ENCODE measurements around the gene DNTTIP2. TPM values are rescaled to one million over a fixed set of nuclear protein-coding genes. Genes with fewer than 3 reads are reported as not detected.

The DNTTIP2 gene
- polyA plus RNA-seq, 1 donor from 2014 or later, result 43.8 TPM

DNA sequence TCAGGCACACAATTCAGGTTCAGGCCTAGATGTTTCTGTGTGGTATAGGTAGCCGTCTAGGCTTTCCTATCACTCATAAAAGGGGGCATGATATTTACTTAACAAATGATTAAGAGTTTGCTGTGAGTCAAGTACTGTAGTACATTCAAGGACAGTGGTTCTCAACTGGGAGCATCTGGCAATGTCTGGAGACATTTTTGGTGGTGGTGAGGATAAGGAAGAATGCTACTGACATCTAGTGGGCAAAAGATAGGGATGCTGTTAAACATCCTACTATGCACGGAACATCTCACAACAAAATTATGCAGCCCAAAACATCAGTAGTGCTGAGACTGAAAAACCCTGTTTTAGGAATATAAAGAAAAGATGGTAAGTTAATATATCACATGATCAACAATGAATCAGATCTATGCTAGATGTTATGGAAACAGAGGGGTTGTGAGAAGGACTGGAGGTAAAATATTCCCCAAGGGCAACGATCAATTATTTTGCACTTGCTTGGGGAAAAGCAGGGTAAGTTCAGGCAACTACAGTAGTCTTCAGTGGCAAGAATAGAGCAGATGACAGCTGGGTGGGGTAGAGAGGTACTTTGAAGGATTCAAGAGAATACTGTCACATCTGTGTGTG lies 4.9 kb downstream of the DNTTIP2 start:
- Histone ChIP-seq H3K27ac (ENCODE audit: low read length) (no peak overlapping the region), H3K4me2 (ENCODE audit: low read length) (no peak overlapping the region), H4K20me1 (ENCODE audit: insufficient read depth) (no peaks in the 10 kb centered on the region), H3K9ac (ENCODE audit: low read length) (no peak overlapping the region), H2AFZ (ENCODE audit: low read depth, low read length) (no peak overlapping the region), H3F3A (ENCODE audit: insufficient read depth, low read length, poor library complexity, severe bottlenecking) (no peaks in the 10 kb centered on the region), H3K9me3 (ENCODE audit: low read length) (no peaks in the 10 kb centered on the region), H3K36me3 (ENCODE audit: insufficient read depth, low read length) (peaks cover 17% of the 10 kb centered on the region), H3K4me3 (ENCODE audit: low read length) (no peak overlapping the region), H3K9me2 (ENCODE audit: insufficient read depth, low read length) (no peaks in the 10 kb centered on the region), H3K27me3 (ENCODE audit: insufficient read depth, low read depth, low read length) (no peaks in the 10 kb centered on the region), H3K79me2 (replicated peaks; ENCODE audit: insufficient read depth, low read length) (peaks cover 30% of the 10 kb centered on the region)
- TF ChIP-seq EZH2 (IDR thresholded peaks at IDR 0.05; ENCODE audit: borderline replicate concordance, insufficient read depth, low read length, poor library complexity, severe bottlenecking) (no peak), MXI1 (conservative IDR thresholded peaks at IDR 0.05; ENCODE audit: poor library complexity, severe bottlenecking) (no peak), EP300 (conservative IDR thresholded peaks at IDR 0.05; ENCODE audit: poor library complexity, severe bottlenecking) (no peak), TAF1 (IDR thresholded peaks at IDR 0.05; ENCODE audit: low read depth) (no peak), SMC3 (conservative IDR thresholded peaks at IDR 0.05; ENCODE audit: poor library complexity) (peak; percentile 82), POLR2AphosphoS5 (IDR thresholded peaks at IDR 0.05) (no peak), RAD21 (conservative IDR thresholded peaks at IDR 0.05) (peak; percentile 80)
- TF ChIP-seq, protein P1, sequence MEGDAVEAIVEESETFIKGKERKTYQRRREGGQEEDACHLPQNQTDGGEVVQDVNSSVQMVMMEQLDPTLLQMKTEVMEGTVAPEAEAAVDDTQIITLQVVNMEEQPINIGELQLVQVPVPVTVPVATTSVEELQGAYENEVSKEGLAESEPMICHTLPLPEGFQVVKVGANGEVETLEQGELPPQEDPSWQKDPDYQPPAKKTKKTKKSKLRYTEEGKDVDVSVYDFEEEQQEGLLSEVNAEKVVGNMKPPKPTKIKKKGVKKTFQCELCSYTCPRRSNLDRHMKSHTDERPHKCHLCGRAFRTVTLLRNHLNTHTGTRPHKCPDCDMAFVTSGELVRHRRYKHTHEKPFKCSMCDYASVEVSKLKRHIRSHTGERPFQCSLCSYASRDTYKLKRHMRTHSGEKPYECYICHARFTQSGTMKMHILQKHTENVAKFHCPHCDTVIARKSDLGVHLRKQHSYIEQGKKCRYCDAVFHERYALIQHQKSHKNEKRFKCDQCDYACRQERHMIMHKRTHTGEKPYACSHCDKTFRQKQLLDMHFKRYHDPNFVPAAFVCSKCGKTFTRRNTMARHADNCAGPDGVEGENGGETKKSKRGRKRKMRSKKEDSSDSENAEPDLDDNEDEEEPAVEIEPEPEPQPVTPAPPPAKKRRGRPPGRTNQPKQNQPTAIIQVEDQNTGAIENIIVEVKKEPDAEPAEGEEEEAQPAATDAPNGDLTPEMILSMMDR (IDR thresholded peaks at IDR 0.05; ENCODE audit: poor library complexity, severe bottlenecking), result peak; percentile 78
- TF ChIP-seq, protein P2, sequence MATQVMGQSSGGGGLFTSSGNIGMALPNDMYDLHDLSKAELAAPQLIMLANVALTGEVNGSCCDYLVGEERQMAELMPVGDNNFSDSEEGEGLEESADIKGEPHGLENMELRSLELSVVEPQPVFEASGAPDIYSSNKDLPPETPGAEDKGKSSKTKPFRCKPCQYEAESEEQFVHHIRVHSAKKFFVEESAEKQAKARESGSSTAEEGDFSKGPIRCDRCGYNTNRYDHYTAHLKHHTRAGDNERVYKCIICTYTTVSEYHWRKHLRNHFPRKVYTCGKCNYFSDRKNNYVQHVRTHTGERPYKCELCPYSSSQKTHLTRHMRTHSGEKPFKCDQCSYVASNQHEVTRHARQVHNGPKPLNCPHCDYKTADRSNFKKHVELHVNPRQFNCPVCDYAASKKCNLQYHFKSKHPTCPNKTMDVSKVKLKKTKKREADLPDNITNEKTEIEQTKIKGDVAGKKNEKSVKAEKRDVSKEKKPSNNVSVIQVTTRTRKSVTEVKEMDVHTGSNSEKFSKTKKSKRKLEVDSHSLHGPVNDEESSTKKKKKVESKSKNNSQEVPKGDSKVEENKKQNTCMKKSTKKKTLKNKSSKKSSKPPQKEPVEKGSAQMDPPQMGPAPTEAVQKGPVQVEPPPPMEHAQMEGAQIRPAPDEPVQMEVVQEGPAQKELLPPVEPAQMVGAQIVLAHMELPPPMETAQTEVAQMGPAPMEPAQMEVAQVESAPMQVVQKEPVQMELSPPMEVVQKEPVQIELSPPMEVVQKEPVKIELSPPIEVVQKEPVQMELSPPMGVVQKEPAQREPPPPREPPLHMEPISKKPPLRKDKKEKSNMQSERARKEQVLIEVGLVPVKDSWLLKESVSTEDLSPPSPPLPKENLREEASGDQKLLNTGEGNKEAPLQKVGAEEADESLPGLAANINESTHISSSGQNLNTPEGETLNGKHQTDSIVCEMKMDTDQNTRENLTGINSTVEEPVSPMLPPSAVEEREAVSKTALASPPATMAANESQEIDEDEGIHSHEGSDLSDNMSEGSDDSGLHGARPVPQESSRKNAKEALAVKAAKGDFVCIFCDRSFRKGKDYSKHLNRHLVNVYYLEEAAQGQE (IDR thresholded peaks at IDR 0.05; ENCODE audit: borderline replicate concordance), result no peak

DNA sequence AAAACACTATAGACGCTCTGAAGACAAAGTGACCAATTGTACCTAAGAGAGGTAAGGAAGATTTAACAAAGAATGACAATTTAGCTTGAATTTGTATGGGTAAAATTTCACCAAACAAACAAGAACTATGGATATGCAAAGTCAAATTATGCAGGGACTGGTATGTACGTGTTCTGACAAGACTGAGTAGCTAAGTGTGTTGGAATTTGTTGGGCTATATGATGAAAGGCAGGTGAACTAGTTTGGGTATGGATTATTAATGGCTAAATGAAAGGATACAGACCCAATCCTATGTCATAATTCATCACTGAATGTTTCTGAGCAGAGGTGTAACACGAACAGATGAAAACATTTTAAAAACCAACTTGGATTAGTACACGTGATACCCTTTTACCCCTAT lies 7.6 kb downstream of the DNTTIP2 start:
- H3K27me3 ChIP-seq (ENCODE audit: insufficient read depth, low read depth, low read length), result no peaks in the 10 kb centered on the region
- no peak overlapping the region for H3K27ac ChIP-seq (ENCODE audit: low read length)
- H3K9me2 ChIP-seq (ENCODE audit: insufficient read depth, low read length), result no peaks in the 10 kb centered on the region
- TF ChIP-seq POLR2AphosphoS5 (IDR thresholded peaks at IDR 0.05), result no peak
- TF ChIP-seq, protein P1 (IDR thresholded peaks at IDR 0.05; ENCODE audit: poor library complexity, severe bottlenecking), result no peak
- no peak for TF ChIP-seq EZH2 (IDR thresholded peaks at IDR 0.05; ENCODE audit: borderline replicate concordance, insufficient read depth, low read length, poor library complexity, severe bottlenecking)
- TF ChIP-seq SMC3 (conservative IDR thresholded peaks at IDR 0.05; ENCODE audit: poor library complexity), result no peak
- TF ChIP-seq, protein P2 (IDR thresholded peaks at IDR 0.05; ENCODE audit: borderline replicate concordance), result no peak
- no peak overlapping the region for H3K4me3 ChIP-seq (ENCODE audit: low read length)
- H3K9me3 ChIP-seq (ENCODE audit: low read length), result no peaks in the 10 kb centered on the region
- no peaks in the 10 kb centered on the region for H3F3A ChIP-seq (ENCODE audit: insufficient read depth, low read length, poor library complexity, severe bottlenecking)
- H3K9ac ChIP-seq (ENCODE audit: low read length), result no peak overlapping the region
- H4K20me1 ChIP-seq (ENCODE audit: insufficient read depth), result no peaks in the 10 kb centered on the region
- H2AFZ ChIP-seq (ENCODE audit: low read depth, low read length), result no peak overlapping the region
- peaks cover 5% of the 10 kb centered on the region for H3K79me2 ChIP-seq (replicated peaks; ENCODE audit: insufficient read depth, low read length)
- peaks cover 17% of the 10 kb centered on the region for H3K36me3 ChIP-seq (ENCODE audit: insufficient read depth, low read length)
- no peak overlapping the region for H3K4me2 ChIP-seq (ENCODE audit: low read length)

Measured in neural cell (in vitro differentiated cells).